Endothelial cell of umbilical vein (primary cell): ENCODE measurements around the gene CASKIN2. TPM values are rescaled to one million over a fixed set of nuclear protein-coding genes. Genes with fewer than 3 reads are reported as not detected.

Experiments used
- BruUV-seq: library from RNA; stranded (reverse); fragments of 400-500 nt; replicated peaks from 2 replicates; lab custom pipeline; 2021; lab: Mats Ljungman, UMichigan
- CTCF ChIA-PET: fragments of 300-600, 350-600 bp; sonication (Branson Sonifier 250); formaldehyde crosslinking; loops from one replicate; lab custom pipeline; 2021; ENCODE audit warnings: antibody characterized with exemption, inconsistent platforms; lab: Charles Lee
- POLR2A ChIA-PET: fragments of 300-600, 350-600 bp; sonication (Branson Sonifier 250); formaldehyde crosslinking; loops from one replicate; lab custom pipeline; 2021; ENCODE audit warnings: antibody characterized with exemption, inconsistent platforms; lab: Charles Lee
- DNase-seq: peaks from one replicate; pipeline ENCODE4 v3.0.0-alpha.2; 2011; ENCODE audit warnings: low read depth, low spot score
- FAIRE-seq: peaks from 2 replicates; lab custom pipeline; 2011; peaks lifted over from hg19 to GRCh38; lab: Jason Lieb, UNC
- H2AFZ ChIP-seq: 2 replicates; pipeline ENCODE4 v1.6.0; 2012; ENCODE audit warnings: low read depth, low read length, control low read depth, inconsistent platforms
- H3K27ac ChIP-seq: 2 replicates; pipeline ENCODE4 v1.5.1; 2011; ENCODE audit warnings: low read depth, mild to moderate bottlenecking, control low read depth, low read length, moderate library complexity; ENCODE audit not compliant: insufficient read depth
- H3K27me3 ChIP-seq, 2 experiments: 2 replicates each; pipeline versions ENCODE4 v1.6.0 to v1.6.1; 2011; ENCODE audit warnings: low read length in 2 of 2, mixed read lengths in 1 of 2; ENCODE audit not compliant: control insufficient read depth in 2 of 2, insufficient read depth in 2 of 2
- H3K36me3 ChIP-seq, 2 experiments: 2 replicates in 1 of 2; 3 replicates in 1 of 2; pipeline ENCODE4 v1.5.1; 2011; ENCODE audit warnings: low read length in 2 of 2, mild to moderate bottlenecking in 1 of 2, moderate library complexity in 1 of 2; ENCODE audit not compliant: control insufficient read depth in 2 of 2, insufficient read depth in 2 of 2; ENCODE audit errors: extremely low read depth in 1 of 2
- H3K4me1 ChIP-seq: 3 replicates; pipeline ENCODE4 v1.5.1; 2011; ENCODE audit warnings: mild to moderate bottlenecking, low read length; ENCODE audit not compliant: control insufficient read depth, insufficient read depth; ENCODE audit errors: extremely low read depth
- H3K4me2 ChIP-seq: 2 replicates; pipeline ENCODE4 v1.6.1; 2011; ENCODE audit warnings: low read length, control low read depth, mixed read lengths; ENCODE audit not compliant: insufficient read depth
- H3K4me3 ChIP-seq, 3 experiments: fragments of 200-600 bp in 1 of 3; sonication (generic), shearing (Covaris generic) in 1 of 3; replicated peaks in 1 of 3; 2 replicates each; pipeline ENCODE4 v1.5.1; 2011 to 2016; ENCODE audit warnings: control low read depth in 3 of 3, low read length in 3 of 3, mild to moderate bottlenecking in 2 of 3, inconsistent platforms in 1 of 3, low read depth in 1 of 3, moderate library complexity in 1 of 3; ENCODE audit not compliant: insufficient read depth in 1 of 3
- H3K79me2 ChIP-seq: 2 replicates; pipeline ENCODE4 v1.6.0; 2012; ENCODE audit warnings: low read length, inconsistent platforms; ENCODE audit not compliant: control insufficient read depth, insufficient read depth
- H3K9ac ChIP-seq: replicated peaks from 2 replicates; pipeline ENCODE3; 2011; ENCODE audit warnings: low read length, control low read depth; ENCODE audit not compliant: insufficient read depth; ENCODE audit errors: extremely low read depth
- H3K9me1 ChIP-seq: replicated peaks from 3 replicates; pipeline ENCODE4 v1.6.0; 2011; ENCODE audit warnings: mild to moderate bottlenecking, low read length; ENCODE audit not compliant: control insufficient read depth, insufficient read depth; ENCODE audit errors: extremely low read depth
- H3K9me3 ChIP-seq: replicated peaks from 2 replicates; pipeline ENCODE4 v1.5.1; 2012; ENCODE audit warnings: low read length, inconsistent platforms; ENCODE audit not compliant: control insufficient read depth, insufficient read depth
- H4K20me1 ChIP-seq: replicated peaks from 2 replicates; pipeline ENCODE3; 2011; ENCODE audit warnings: mild to moderate bottlenecking, low read length; ENCODE audit not compliant: control insufficient read depth, insufficient read depth; ENCODE audit errors: extremely low read depth
- EZH2 ChIP-seq: IDR thresholded peaks from 2 replicates; pipeline ENCODE4 v1.6.1; 2012; ENCODE audit warnings: borderline replicate concordance, low read depth, mild to moderate bottlenecking, moderate library complexity, low read length, inconsistent platforms; ENCODE audit not compliant: severe bottlenecking
- FOS ChIP-seq: IDR thresholded peaks from 2 replicates; pipeline ENCODE4 v1.6.1; 2011; ENCODE audit warnings: mild to moderate bottlenecking, low read length, moderate library complexity, borderline replicate concordance; ENCODE audit not compliant: insufficient read depth
- GATA2 ChIP-seq: IDR thresholded peaks from 2 replicates; pipeline ENCODE4 v1.7.0; 2011; ENCODE audit warnings: low read depth, mild to moderate bottlenecking, moderate library complexity, mixed read lengths, low read length; ENCODE audit not compliant: insufficient read length, insufficient read depth
- MYC ChIP-seq: IDR thresholded peaks from one replicate; pipeline ENCODE4 v1.6.1; 2011; ENCODE audit warnings: mild to moderate bottlenecking, low read depth, low read length
- POLR2A ChIP-seq: IDR thresholded peaks from 2 replicates; pipeline ENCODE4 v1.6.1; 2012; ENCODE audit warnings: low read depth, mild to moderate bottlenecking, control low read depth, low read length
- dilution Hi-C: fragments of 300-500 bp; cut with MboI; formaldehyde crosslinking; loops from one replicate; pipeline ENCODE4 v1.15.0; 2019; ENCODE audit warnings: low sequenced_read_pairs; ENCODE audit not compliant: extremely low pct_ligation_motif_present
- intact Hi-C: fragments of 100-400 bp; cut with micrococcal nuclease; formaldehyde crosslinking; loops from one replicate; pipeline ENCODE4 v1.10.0; 2022
- polyA plus RNA-seq, 4 experiments: library from polyadenylated mRNA; depleted of rRNA in 3 of 4; stranded (reverse) in 3 of 4; unstranded in 1 of 4; fragments of >200 nt; gene quantifications; 2 replicates each; pipeline versions ENCODE4 v1.2.1 to v1.2.3, GENCODE V29; 2011 to 2012; ENCODE audit warnings: missing spikeins in 1 of 4
- total RNA-seq: library from RNA; stranded (reverse); gene quantifications from 2 replicates; pipeline ENCODE4 v1.2.3, GENCODE V29; 2021

CASKIN2 gene
- total and polyA plus RNA-seq, 2 donors (not counting 3 experiments of a cell fraction or from before 2014, with no cell fraction given): 13.0 to 37.6 TPM

DNA sequence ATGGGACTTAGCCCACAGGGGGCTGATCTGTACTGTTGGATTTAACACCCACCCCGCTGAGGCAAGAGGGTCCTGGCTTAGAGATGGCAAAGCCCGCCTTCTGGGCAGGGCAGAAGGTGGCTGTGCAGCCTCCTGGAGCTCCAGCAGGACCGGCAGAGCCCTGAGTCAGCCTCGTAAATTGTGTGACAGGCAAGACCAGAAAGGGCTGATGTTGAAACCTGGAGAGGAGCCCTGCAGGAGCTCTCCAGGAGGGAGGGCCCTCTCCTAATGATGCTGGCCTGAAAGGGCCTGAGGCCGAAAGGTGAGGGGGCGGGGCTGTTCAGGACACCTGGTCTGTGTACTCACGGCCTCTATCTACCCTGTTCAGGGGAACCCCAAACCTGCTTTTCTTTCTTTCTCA lies 49.7 kb upstream of the CASKIN2 start:
- POLR2A ChIA-PET: no interaction called here
- Histone ChIP-seq H3K9ac (no peak overlapping the region), H3K27me3 (no peaks in the 10 kb centered on the region), H3K4me1 (no peaks in the 10 kb centered on the region), H2AFZ (no peak overlapping the region), H3K4me3 (no peak overlapping the region), H3K9me1 (no peaks in the 10 kb centered on the region), H4K20me1 (no peaks in the 10 kb centered on the region), H3K36me3 (no peaks in the 10 kb centered on the region), H3K79me2 (no peaks in the 10 kb centered on the region), H3K4me2 (no peak overlapping the region), H3K27ac (no peak overlapping the region), H3K9me3 (no peaks in the 10 kb centered on the region)
- intact Hi-C loops (no loop called here), dilution Hi-C loops (no loop called here)
- FAIRE-seq: no peak
- TF ChIP-seq FOS (no peak), MYC (no peak), EZH2 (no peak), GATA2 (no peak), POLR2A (no peak)
- no TSS peak for BruUV-seq
- CTCF ChIA-PET: no interaction called here
- no peak for DNase-seq

DNA sequence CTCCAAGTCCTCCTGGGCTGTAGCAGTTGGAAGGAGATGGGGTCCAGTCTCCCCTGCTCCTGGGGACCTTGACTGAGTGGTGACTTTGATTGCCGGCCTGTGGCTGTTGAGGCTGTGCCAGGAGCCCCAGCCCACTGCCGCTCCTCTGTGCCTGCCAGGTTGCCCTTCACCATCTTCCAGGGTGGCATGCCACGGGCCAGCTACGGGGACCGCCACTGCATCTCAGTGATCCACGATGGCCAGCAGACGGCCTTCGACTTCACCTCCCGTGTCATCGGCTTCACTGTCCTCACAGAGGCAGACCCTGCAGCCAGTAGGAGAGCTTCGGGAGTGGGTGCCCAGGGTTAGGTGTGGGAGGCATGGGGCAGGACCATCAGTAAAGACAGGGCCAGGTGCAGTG lies 48.9 kb upstream of the CASKIN2 start:
- Histone ChIP-seq H3K4me2 (no peak overlapping the region), H3K79me2 (no peaks in the 10 kb centered on the region), H3K9me3 (no peaks in the 10 kb centered on the region), H3K4me3 (no peak overlapping the region), H3K4me1 (no peaks in the 10 kb centered on the region), H3K27ac (no peak overlapping the region), H2AFZ (no peak overlapping the region), H3K27me3 (no peaks in the 10 kb centered on the region), H3K9me1 (no peaks in the 10 kb centered on the region), H3K9ac (no peak overlapping the region), H4K20me1 (no peaks in the 10 kb centered on the region), H3K36me3 (no peaks in the 10 kb centered on the region)
- intact Hi-C loops (no loop called here), dilution Hi-C loops (no loop called here)
- FAIRE-seq (no peak), DNase-seq (no peak)
- no TSS peak for BruUV-seq
- no peak for TF ChIP-seq MYC
- CTCF ChIA-PET: no interaction called here
- POLR2A ChIA-PET: no interaction called here
